Measurements from ENCODE around the gene IGF1.

- no peak for TF ChIP-seq POLR2A (IDR thresholded peaks at IDR 0.05)
- TF ChIP-seq, protein P1, sequence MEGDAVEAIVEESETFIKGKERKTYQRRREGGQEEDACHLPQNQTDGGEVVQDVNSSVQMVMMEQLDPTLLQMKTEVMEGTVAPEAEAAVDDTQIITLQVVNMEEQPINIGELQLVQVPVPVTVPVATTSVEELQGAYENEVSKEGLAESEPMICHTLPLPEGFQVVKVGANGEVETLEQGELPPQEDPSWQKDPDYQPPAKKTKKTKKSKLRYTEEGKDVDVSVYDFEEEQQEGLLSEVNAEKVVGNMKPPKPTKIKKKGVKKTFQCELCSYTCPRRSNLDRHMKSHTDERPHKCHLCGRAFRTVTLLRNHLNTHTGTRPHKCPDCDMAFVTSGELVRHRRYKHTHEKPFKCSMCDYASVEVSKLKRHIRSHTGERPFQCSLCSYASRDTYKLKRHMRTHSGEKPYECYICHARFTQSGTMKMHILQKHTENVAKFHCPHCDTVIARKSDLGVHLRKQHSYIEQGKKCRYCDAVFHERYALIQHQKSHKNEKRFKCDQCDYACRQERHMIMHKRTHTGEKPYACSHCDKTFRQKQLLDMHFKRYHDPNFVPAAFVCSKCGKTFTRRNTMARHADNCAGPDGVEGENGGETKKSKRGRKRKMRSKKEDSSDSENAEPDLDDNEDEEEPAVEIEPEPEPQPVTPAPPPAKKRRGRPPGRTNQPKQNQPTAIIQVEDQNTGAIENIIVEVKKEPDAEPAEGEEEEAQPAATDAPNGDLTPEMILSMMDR (IDR thresholded peaks at IDR 0.05), result no peak
These were observed 3.7 kb upstream of the IGF1 start for GRCh38 chr12:102484017-102484416.

All from adrenal gland (tissue), 5 donors.